Measurements from ENCODE around the gene ZFP36L2. TPM values are rescaled to one million over a fixed set of nuclear protein-coding genes. Genes with fewer than 3 reads are reported as not detected.

ZFP36L2 gene
- total and polyA plus RNA-seq, 9 of the 15 experiments (the other 6 are each of a cell fraction or from before 2014, with no cell fraction given): 4.1 to 60.6 (median 20.3) TPM

DNA sequence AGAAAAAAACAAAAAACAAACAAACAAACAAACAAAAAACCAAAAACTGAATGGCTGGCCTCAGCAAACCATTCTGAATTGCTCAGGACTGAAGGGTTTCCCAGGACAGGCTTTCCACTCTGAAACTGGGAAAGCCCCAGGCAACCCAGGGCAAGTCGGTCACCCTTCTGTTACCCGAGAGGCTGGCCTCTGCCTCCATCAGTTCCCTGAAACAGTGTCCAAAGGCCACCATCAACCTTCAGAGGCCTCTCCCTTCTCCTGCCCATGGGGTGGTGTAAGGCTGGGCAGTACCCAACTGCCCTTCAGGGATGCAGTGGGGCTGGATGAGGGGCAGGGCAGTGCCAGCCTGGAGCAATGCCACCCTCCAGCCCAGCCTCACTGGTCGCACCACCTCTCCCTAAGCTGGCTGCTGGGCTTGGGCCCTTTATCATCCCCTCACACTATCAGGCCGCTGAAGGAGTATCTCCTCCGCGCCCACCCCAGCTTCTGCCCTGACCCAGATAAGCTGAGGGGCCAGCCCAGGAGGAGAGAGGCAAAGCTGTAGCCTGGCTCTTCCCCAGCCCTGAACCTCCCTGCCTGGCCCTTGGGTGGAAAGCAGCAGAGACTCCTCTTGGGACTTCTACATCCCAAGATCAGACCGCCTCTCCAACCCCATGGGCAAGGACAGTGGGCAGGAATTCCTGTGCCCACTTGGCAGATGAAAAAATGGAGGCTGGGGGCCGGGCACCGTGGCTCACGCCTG, 35.9 kb downstream of the ZFP36L2 start (continued):
- TF ChIP-seq NR2C1 (IDR thresholded peaks at IDR 0.05) (no peak), NR2C1 (tag; IDR thresholded peaks at IDR 0.05) (no peak), SMAD3 (CRISPR knock-in tag; conservative IDR thresholded peaks at IDR 0.05) (peak; percentile 71; the same call in 1 of the 2 replicates), FOSL1 (tag; conservative IDR thresholded peaks at IDR 0.05) (0 out of 2 replicates have a peak, but pooled peaks have one; percentile 12), NFE2 (IDR thresholded peaks at IDR 0.05; ENCODE audit: low read depth) (no peak; the same call in 1 of the 2 replicates), ZNF408 (CRISPR knock-in tag; IDR thresholded peaks at IDR 0.05; ENCODE audit: low read depth) (no peak), HDAC1 (IDR thresholded peaks at IDR 0.05) (peak in 1 of 2 experiments; percentile 72; a peak in 2 of 4 replicates), HNRNPK (IDR thresholded peaks at IDR 0.05; ENCODE audit: low read depth, low read length, poor library complexity, severe bottlenecking) (no peak), RBM39 (optimal IDR thresholded peaks at IDR 0.05; ENCODE audit: low read depth, low read length) (peak; percentile 33), SMARCE1 (IDR thresholded peaks at IDR 0.05) (peak; percentile 84), HDAC2 (IDR thresholded peaks at IDR 0.05) (peak; percentile 55; the same call in 1 of the 2 replicates)
- TF ChIP-seq, protein P1, sequence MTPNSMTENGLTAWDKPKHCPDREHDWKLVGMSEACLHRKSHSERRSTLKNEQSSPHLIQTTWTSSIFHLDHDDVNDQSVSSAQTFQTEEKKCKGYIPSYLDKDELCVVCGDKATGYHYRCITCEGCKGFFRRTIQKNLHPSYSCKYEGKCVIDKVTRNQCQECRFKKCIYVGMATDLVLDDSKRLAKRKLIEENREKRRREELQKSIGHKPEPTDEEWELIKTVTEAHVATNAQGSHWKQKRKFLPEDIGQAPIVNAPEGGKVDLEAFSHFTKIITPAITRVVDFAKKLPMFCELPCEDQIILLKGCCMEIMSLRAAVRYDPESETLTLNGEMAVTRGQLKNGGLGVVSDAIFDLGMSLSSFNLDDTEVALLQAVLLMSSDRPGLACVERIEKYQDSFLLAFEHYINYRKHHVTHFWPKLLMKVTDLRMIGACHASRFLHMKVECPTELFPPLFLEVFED (CRISPR knock-in tag; conservative IDR thresholded peaks at IDR 0.05): no peak
- TF ChIP-seq, protein P2, sequence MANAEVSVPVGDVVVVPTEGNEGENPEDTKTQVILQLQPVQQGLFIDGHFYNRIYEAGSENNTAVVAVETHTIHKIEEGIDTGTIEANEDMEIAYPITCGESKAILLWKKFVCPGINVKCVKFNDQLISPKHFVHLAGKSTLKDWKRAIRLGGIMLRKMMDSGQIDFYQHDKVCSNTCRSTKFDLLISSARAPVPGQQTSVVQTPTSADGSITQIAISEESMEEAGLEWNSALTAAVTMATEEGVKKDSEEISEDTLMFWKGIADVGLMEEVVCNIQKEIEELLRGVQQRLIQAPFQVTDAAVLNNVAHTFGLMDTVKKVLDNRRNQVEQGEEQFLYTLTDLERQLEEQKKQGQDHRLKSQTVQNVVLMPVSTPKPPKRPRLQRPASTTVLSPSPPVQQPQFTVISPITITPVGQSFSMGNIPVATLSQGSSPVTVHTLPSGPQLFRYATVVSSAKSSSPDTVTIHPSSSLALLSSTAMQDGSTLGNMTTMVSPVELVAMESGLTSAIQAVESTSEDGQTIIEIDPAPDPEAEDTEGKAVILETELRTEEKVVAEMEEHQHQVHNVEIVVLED (CRISPR knock-in tag; IDR thresholded peaks at IDR 0.05): no peak
- TF ChIP-seq, protein P3, sequence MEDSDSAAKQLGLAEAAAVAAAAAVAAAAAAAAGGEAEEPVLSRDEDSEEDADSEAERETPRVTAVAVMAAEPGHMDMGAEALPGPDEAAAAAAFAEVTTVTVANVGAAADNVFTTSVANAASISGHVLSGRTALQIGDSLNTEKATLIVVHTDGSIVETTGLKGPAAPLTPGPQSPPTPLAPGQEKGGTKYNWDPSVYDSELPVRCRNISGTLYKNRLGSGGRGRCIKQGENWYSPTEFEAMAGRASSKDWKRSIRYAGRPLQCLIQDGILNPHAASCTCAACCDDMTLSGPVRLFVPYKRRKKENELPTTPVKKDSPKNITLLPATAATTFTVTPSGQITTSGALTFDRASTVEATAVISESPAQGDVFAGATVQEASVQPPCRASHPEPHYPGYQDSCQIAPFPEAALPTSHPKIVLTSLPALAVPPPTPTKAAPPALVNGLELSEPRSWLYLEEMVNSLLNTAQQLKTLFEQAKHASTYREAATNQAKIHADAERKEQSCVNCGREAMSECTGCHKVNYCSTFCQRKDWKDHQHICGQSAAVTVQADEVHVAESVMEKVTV (CRISPR knock-in tag; IDR thresholded peaks at IDR 0.05): no peak
- TF ChIP-seq, protein P4, sequence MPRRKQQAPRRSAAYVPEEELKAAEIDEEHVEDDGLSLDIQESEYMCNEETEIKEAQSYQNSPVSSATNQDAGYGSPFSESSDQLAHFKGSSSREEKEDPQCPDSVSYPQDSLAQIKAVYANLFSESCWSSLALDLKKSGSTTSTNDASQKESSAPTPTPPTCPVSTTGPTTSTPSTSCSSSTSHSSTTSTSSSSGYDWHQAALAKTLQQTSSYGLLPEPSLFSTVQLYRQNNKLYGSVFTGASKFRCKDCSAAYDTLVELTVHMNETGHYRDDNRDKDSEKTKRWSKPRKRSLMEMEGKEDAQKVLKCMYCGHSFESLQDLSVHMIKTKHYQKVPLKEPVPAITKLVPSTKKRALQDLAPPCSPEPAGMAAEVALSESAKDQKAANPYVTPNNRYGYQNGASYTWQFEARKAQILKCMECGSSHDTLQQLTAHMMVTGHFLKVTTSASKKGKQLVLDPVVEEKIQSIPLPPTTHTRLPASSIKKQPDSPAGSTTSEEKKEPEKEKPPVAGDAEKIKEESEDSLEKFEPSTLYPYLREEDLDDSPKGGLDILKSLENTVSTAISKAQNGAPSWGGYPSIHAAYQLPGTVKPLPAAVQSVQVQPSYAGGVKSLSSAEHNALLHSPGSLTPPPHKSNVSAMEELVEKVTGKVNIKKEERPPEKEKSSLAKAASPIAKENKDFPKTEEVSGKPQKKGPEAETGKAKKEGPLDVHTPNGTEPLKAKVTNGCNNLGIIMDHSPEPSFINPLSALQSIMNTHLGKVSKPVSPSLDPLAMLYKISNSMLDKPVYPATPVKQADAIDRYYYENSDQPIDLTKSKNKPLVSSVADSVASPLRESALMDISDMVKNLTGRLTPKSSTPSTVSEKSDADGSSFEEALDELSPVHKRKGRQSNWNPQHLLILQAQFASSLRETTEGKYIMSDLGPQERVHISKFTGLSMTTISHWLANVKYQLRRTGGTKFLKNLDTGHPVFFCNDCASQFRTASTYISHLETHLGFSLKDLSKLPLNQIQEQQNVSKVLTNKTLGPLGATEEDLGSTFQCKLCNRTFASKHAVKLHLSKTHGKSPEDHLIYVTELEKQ (CRISPR knock-in tag; IDR thresholded peaks at IDR 0.05): no peak; the same call in 1 of the 2 replicates

All from K562 (cell line).